Hepatocyte (in vitro differentiated cells): Measurements from ENCODE around the gene ARL8B. TPM values are rescaled to one million over a fixed set of nuclear protein-coding genes. Genes with fewer than 3 reads are reported as not detected.

ENCODE experiments used
- DNase-seq: peaks from one replicate; pipeline ENCODE4 v3.0.0-alpha.2; 2016; ENCODE audit warnings: low spot score
- H2AFZ ChIP-seq: fragments of 200-600 bp; sonication (generic); 2 replicates; pipeline ENCODE4 v1.6.0; 2016; ENCODE audit warnings: antibody characterized with exemption, mild to moderate bottlenecking
- H3K27ac ChIP-seq: fragments of 200-600 bp; sonication (generic); 2 replicates; pipeline ENCODE4 v1.5.1; 2016; ENCODE audit warnings: mild to moderate bottlenecking
- H3K27me3 ChIP-seq: fragments of 200-600 bp; sonication (generic); 2 replicates; pipeline ENCODE4 v1.6.1; 2016
- H3K36me3 ChIP-seq: fragments of 200-600 bp; sonication (generic); replicated peaks from 2 replicates; pipeline ENCODE4 v1.5.1; 2016; ENCODE audit warnings: low read depth; ENCODE audit not compliant: insufficient read depth
- H3K4me1 ChIP-seq: fragments of 200-600 bp; sonication (generic); 2 replicates; pipeline ENCODE4 v1.5.1; 2016; ENCODE audit warnings: mild to moderate bottlenecking, moderate library complexity; ENCODE audit not compliant: insufficient read depth
- H3K4me2 ChIP-seq: fragments of 200-600 bp; sonication (generic); 2 replicates; pipeline ENCODE4 v1.6.0; 2016
- H3K4me3 ChIP-seq: fragments of 200-600 bp; sonication (generic); 2 replicates; pipeline ENCODE4 v1.5.1; 2016; ENCODE audit warnings: mild to moderate bottlenecking
- H3K79me2 ChIP-seq: fragments of 200-600 bp; sonication (generic); 2 replicates; pipeline ENCODE4 v1.6.0; 2017; ENCODE audit warnings: mild to moderate bottlenecking
- H3K9me2 ChIP-seq: fragments of 200-600 bp; sonication (generic); replicated peaks from 2 replicates; pipeline ENCODE4 v1.6.0; 2017; ENCODE audit warnings: mild to moderate bottlenecking; ENCODE audit not compliant: insufficient read depth
- H3K9me3 ChIP-seq: fragments of 200-600 bp; sonication (generic); 2 replicates; pipeline ENCODE4 v1.5.1; 2016; ENCODE audit warnings: low read depth, mild to moderate bottlenecking
- H4K20me1 ChIP-seq: fragments of 200-600 bp; sonication (generic); 2 replicates; pipeline ENCODE4 v1.6.0; 2016; ENCODE audit warnings: mild to moderate bottlenecking; ENCODE audit not compliant: insufficient read depth, poor library complexity, severe bottlenecking
- EZH2 ChIP-seq: fragments of 200-600 bp; sonication (generic); IDR thresholded peaks from 2 replicates; pipeline ENCODE4 v1.6.1; 2016; ENCODE audit warnings: antibody characterized with exemption, mild to moderate bottlenecking, borderline replicate concordance
- EZH2phosphoT487 ChIP-seq: fragments of 200-600 bp; sonication (generic); IDR thresholded peaks from one replicate; pipeline ENCODE4 v1.6.1; 2018; ENCODE audit warnings: antibody characterized with exemption, mild to moderate bottlenecking, low read depth, moderate library complexity; ENCODE audit not compliant: unreplicated experiment, severe bottlenecking
- WGBS: methylation state at CpG from one replicate; pipeline ENCODE4 v1.1.6; 2016; ENCODE audit warnings: low lambda C conversion rate; ENCODE audit errors: missing lambda C conversion rate; 5-methylcytosine and 5-hydroxymethylcytosine counted together
- polyA plus RNA-seq: library from polyadenylated mRNA; unstranded; fragments of >200 nt; fragmentation: Nextera tagmentation; extraction: Ambion mirVana; gene quantifications from 2 replicates; pipeline ENCODE4 v1.2.1, GENCODE V29; 2016
- total RNA-seq: library from RNA; depleted of rRNA; stranded (reverse); fragments of >200 nt; gene quantifications from 2 replicates; pipeline ENCODE4 v1.2.3, GENCODE V29; 2014
- TF ChIP-seq, protein P1 (sequence below): fragments of 200-600 bp; sonication (generic); IDR thresholded peaks from 2 replicates; pipeline ENCODE4 v1.5.1; 2016; ENCODE audit warnings: antibody characterized with exemption, mild to moderate bottlenecking; ENCODE audit not compliant: poor library complexity

ARL8B gene
- total and polyA plus RNA-seq, 2 experiments from 2014 or later = 58.1 to 94.4 TPM

DNA sequence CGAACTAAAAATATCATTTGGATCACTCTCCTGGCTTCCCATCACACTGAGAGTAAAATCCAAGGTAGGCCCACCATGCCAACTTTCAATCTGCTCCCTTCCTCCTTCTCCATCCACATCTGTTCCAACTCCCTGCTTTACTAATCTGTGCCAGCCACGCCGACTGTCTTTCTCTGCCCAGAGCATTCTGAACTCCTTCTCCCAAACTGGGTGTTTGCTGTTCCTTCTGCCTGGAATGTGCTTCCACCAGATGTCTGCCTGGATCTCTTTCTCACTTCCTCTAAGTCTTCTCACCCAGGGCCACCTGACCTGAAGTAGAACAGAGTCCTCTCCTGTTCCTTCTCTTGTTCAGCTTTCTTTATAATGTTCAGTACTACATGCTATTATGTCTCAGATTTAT is 5.6 kb upstream of the ARL8B start:
- no peak for TF ChIP-seq EZH2phosphoT487
- TF ChIP-seq, protein P1, sequence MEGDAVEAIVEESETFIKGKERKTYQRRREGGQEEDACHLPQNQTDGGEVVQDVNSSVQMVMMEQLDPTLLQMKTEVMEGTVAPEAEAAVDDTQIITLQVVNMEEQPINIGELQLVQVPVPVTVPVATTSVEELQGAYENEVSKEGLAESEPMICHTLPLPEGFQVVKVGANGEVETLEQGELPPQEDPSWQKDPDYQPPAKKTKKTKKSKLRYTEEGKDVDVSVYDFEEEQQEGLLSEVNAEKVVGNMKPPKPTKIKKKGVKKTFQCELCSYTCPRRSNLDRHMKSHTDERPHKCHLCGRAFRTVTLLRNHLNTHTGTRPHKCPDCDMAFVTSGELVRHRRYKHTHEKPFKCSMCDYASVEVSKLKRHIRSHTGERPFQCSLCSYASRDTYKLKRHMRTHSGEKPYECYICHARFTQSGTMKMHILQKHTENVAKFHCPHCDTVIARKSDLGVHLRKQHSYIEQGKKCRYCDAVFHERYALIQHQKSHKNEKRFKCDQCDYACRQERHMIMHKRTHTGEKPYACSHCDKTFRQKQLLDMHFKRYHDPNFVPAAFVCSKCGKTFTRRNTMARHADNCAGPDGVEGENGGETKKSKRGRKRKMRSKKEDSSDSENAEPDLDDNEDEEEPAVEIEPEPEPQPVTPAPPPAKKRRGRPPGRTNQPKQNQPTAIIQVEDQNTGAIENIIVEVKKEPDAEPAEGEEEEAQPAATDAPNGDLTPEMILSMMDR = no peak
- TF ChIP-seq EZH2 = no peak
- Histone ChIP-seq H3K27me3 (no peaks in the 10 kb centered on the region), H3K9me3 (no peaks in the 10 kb centered on the region), H3K9me2 (no peaks in the 10 kb centered on the region), H3K4me3 (no peak overlapping the region), H3K4me1 (no peaks in the 10 kb centered on the region), H3K27ac (no peak overlapping the region), H2AFZ (no peak overlapping the region), H3K4me2 (no peak overlapping the region), H3K79me2 (no peaks in the 10 kb centered on the region), H3K36me3 (no peaks in the 10 kb centered on the region), H4K20me1 (no peaks in the 10 kb centered on the region)
- DNase-seq = no peak
- 84% methylated on average over 3 of the region's 3 CpGs for WGBS

DNA sequence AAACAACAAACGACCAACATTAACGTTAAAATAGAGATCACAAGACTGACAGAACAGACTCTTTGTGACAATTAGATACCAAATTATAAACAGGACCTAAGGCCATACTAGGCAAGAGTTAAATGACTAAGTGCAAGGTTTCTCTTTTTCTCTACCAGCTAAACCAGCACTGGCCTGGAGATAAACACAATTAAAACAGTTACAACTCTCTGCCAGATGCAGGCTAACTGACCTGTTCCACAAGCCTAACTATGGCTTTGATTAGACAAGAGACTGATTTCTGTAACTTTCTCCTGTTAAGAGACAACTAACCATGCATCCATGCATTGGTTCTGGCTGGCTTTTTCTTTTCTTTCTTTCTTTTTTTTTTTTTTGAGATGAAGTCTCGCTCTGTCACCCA is 1.6 kb upstream of the ARL8B start:
- WGBS = 72% methylated on average over 3 of the region's 3 CpGs

DNA sequence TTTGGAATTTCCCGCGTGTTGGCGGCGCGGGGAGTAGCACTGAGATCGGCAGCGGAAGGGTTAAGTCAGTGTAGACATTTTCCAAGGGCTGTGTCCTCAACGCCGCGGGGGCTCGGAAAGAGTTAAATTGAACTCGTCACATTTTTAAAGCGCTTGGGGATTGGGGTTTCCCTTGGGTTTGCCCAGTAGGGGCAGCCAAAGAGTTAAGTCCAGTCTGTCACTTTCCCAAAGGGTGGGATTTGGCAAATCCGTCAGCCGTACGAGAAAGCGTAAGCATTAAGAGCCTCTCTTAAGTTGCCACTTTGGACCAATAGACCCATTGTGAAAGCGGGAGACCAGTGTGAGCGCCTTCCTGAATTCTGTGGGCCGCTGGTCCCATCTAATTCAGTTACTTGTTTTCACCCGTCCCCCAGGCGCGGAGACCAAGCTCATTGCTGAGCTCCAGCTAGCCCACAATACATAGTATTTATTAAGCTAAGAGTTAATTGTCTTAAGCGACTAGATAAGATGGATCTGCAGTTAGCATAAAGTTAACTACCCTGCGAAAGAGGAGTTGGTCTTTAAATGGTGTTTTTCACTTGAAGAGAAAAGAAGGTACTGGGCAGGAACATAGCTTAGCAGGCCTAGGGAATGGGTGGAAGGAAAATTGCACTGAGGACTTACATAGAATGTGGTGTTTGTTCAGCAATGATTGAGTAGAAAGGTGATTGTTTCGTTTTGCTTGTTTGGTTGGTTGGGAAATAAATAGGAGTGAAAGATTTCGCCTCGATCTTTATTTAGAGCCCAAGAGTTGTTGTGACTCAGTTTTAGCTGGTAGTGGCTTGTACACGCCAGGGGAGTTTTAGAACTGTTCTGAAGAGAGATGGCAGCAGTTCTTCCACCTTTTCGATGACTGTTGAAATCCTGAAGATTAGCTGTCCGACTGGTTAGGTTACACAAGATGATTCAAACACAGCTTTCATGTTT is 932 bp downstream of the ARL8B start:
- Histone ChIP-seq H3K79me2 (peaks cover 59% of the 10 kb centered on the region), H3K36me3 (no peaks in the 10 kb centered on the region), H3K9me3 (no peaks in the 10 kb centered on the region), H3K9me2 (no peaks in the 10 kb centered on the region), H4K20me1 (peaks cover 40% of the 10 kb centered on the region), H3K4me1 (peaks cover 16% of the 10 kb centered on the region), H3K27ac (peak overlapping the region; percentile 97), H3K4me3 (peak overlapping the region; percentile 95), H3K27me3 (no peaks in the 10 kb centered on the region), H2AFZ (peak overlapping the region; percentile 62), H3K4me2 (peak overlapping the region; percentile 74)
- WGBS = 7% methylated on average over 31 of the region's 31 CpGs
- TF ChIP-seq, protein P1 = no peak
- TF ChIP-seq EZH2phosphoT487 (no peak), EZH2 (no peak)
- DNase-seq = peak; percentile 64

More for the DNA sequence above, 1.6 kb upstream of the ARL8B start:
- no peak for TF ChIP-seq EZH2
- TF ChIP-seq EZH2phosphoT487 = no peak
- TF ChIP-seq, protein P1 = no peak
- Histone ChIP-seq H3K27ac (no peak overlapping the region), H4K20me1 (peaks cover 19% of the 10 kb centered on the region), H3K4me1 (peaks cover 12% of the 10 kb centered on the region), H3K9me2 (no peaks in the 10 kb centered on the region), H3K36me3 (no peaks in the 10 kb centered on the region), H3K27me3 (no peaks in the 10 kb centered on the region), H3K4me2 (no peak overlapping the region), H3K9me3 (no peaks in the 10 kb centered on the region), H2AFZ (no peak overlapping the region), H3K4me3 (no peak overlapping the region), H3K79me2 (peaks cover 33% of the 10 kb centered on the region)
- DNase-seq = no peak
